Measurements from ENCODE around the gene SEPTIN5. TPM values are rescaled to one million over a fixed set of nuclear protein-coding genes. Genes with fewer than 3 reads are reported as not detected.
A peak's percentile ranks its signal among the peaks of the same experiment; 100 is the strongest.

SEPTIN5 gene
- total and polyA plus RNA-seq, 5 donors from 2014 or later, result 5.2 TPM; not detected in 4

DNA sequence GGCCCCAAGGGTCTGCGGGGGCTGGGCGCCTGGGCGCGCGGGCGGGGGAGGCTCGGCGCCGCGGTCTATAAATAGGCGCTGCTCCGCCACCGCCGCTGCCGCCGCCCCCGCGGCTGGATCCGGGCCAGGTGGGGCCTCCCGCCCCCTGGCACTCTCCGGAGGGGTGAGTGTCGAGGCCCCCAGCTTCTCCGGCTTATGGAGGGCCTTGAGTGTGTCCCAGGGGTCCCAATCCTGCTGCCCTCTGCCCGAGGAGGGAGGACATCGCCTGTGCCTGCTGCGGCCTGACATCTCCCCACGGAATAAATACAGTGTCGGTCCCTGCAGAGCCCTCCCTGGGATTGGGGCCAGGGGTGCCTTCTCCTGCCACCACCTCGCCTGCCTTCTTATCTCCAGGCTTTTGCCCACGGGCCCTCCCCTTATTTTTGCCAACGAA lies 4.8 kb downstream of the SEPTIN5 start:
- no peak for DNase-seq
- no peak overlapping the region for H3K27ac ChIP-seq (ENCODE audit: insufficient read depth, low read length, poor library complexity, severe bottlenecking)
- H3K27me3 Mint-ChIP-seq, result peaks cover 36% of the 10 kb centered on the region
- no peaks in the 10 kb centered on the region for H3K9me3 ChIP-seq (ENCODE audit: control insufficient read depth in 2 of 2, low read length in 2 of 2)
- H3K36me3 ChIP-seq (ENCODE audit: control insufficient read depth, insufficient read depth, low read length), result no peaks in the 10 kb centered on the region
- peaks cover 0 to 22% (median under 1%) of the 10 kb centered on the region in 4 donors for H3K4me1 Mint-ChIP-seq
- H3K4me1 ChIP-seq (ENCODE audit: control insufficient read depth, insufficient read depth, low read length, poor library complexity, severe bottlenecking), result peaks cover 27% of the 10 kb centered on the region
- no peaks in the 10 kb centered on the region for H3K9me3 Mint-ChIP-seq
- no peak overlapping the region for H3K27ac Mint-ChIP-seq
- H3K27me3 ChIP-seq (ENCODE audit: control insufficient read depth, insufficient read depth, low read length), result peaks cover 3% of the 10 kb centered on the region
- no peak for ATAC-seq (ENCODE audit: low read depth in 2 of 2)
- no peaks in the 10 kb centered on the region for H3K36me3 Mint-ChIP-seq
- H3K4me3 ChIP-seq (ENCODE audit: low read depth, low read length), result no peak overlapping the region
- H3K4me3 Mint-ChIP-seq, result peak overlapping the region; percentile 70 to 84 (median 74)

DNA sequence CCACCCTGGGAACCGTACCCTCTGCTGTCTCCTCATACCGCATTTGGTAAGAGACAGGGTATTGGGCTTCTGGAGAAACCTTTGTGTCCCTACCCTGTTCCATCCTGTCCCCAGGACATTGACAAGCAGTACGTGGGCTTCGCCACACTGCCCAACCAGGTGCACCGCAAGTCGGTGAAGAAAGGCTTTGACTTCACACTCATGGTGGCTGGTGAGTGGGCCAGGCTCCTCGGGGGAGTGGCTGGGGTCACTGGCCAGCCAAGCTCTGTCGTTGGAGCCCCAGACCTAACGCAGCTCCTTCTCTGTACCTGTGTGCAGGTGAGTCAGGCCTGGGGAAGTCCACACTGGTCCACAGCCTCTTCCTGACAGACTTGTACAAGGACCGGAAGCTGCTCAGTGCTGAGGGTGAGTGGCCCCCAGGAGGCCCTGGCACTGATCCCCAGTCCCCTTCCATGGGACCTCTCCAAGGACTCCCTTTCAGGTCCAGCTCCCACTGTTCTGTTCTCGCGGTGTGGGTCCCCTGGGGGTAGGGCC lies 5.3 kb downstream of the SEPTIN5 start:
- Histone ChIP-seq H3K4me3 (ENCODE audit: low read depth, low read length) (no peak overlapping the region), H3K9me3 (ENCODE audit: control insufficient read depth in 2 of 2, low read length in 2 of 2) (no peaks in the 10 kb centered on the region), H3K27ac (ENCODE audit: insufficient read depth, low read length, poor library complexity, severe bottlenecking) (no peak overlapping the region), H3K4me1 (ENCODE audit: control insufficient read depth, insufficient read depth, low read length, poor library complexity, severe bottlenecking) (peaks cover 31% of the 10 kb centered on the region), H3K27me3 (ENCODE audit: control insufficient read depth, insufficient read depth, low read length) (peaks cover 4% of the 10 kb centered on the region), H3K36me3 (ENCODE audit: control insufficient read depth, insufficient read depth, low read length) (no peaks in the 10 kb centered on the region)
- Mint-ChIP-seq H3K27ac (no peak overlapping the region), H3K4me3 (peak overlapping the region; percentile 70 to 84 (median 74)), H3K4me1 (peaks cover 0 to 23% (median under 1%) of the 10 kb centered on the region in 4 donors), H3K27me3 (peaks cover 38% of the 10 kb centered on the region), H3K9me3 (no peaks in the 10 kb centered on the region), H3K36me3 (no peaks in the 10 kb centered on the region)
- DNase-seq (no peak), ATAC-seq (ENCODE audit: low read depth in 2 of 2) (no peak)

DNA sequence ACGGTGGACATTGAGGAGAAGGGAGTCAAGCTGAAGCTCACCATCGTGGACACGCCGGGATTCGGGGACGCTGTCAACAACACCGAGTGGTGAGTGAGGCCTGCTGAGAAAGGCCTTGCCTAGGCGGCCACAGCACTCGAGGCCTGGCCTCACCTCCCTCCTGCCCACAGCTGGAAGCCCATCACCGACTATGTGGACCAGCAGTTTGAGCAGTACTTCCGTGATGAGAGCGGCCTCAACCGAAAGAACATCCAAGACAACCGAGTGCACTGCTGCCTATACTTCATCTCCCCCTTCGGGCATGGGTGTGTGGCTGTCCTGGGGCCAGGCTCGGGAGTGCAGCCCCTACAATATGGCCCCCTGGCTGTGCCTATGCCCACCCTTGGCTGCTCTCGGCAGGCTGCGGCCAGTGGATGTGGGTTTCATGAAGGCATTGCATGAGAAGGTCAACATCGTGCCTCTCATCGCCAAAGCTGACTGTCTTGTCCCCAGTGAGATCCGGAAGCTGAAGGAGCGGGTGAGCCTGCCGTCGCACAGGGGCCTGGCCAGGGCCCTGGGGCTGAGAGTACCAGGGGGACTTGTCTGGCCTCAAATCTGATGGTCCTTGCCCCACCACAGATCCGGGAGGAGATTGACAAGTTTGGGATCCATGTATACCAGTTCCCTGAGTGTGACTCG lies 6.0 kb downstream of the SEPTIN5 start:
- peaks cover 27% of the 10 kb centered on the region for H3K4me1 ChIP-seq (ENCODE audit: control insufficient read depth, insufficient read depth, low read length, poor library complexity, severe bottlenecking)
- H3K27ac ChIP-seq (ENCODE audit: insufficient read depth, low read length, poor library complexity, severe bottlenecking), result no peak overlapping the region
- H3K9me3 ChIP-seq (ENCODE audit: control insufficient read depth in 2 of 2, low read length in 2 of 2), result no peaks in the 10 kb centered on the region
- Mint-ChIP-seq H3K27ac (no peak overlapping the region), H3K4me1 (peaks cover 0 to 30% (median under 1%) of the 10 kb centered on the region in 4 donors), H3K36me3 (no peaks in the 10 kb centered on the region), H3K9me3 (no peaks in the 10 kb centered on the region), H3K4me3 (peak overlapping the region in 3 of 4 donors; percentile 59 to 72 (median 65)), H3K27me3 (peaks cover 42% of the 10 kb centered on the region)
- DNase-seq (no peak), ATAC-seq (ENCODE audit: low read depth in 2 of 2) (no peak)
- H3K4me3 ChIP-seq (ENCODE audit: low read depth, low read length), result no peak overlapping the region
- H3K27me3 ChIP-seq (ENCODE audit: control insufficient read depth, insufficient read depth, low read length), result peaks cover 5% of the 10 kb centered on the region
- no peaks in the 10 kb centered on the region for H3K36me3 ChIP-seq (ENCODE audit: control insufficient read depth, insufficient read depth, low read length)

DNA sequence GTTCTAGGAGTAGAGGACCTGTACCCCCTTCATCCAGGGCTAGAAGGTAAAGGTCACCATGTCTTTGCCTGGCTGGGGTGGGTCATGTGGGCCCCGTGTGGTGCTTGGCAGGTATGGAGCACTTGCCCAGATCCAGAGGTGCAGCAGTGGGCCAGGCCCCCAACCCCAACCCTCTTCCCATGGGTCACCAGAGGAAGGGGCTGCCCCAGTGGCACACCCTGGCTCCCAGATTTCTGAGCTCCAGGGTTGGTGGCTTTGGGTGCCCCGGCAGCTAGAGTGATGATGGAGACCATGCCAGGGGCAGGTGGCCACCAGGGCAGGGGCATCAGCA lies 6.7 kb downstream of the SEPTIN5 start:
- Histone ChIP-seq H3K4me1 (ENCODE audit: control insufficient read depth, insufficient read depth, low read length, poor library complexity, severe bottlenecking) (peaks cover 27% of the 10 kb centered on the region), H3K36me3 (ENCODE audit: control insufficient read depth, insufficient read depth, low read length) (no peaks in the 10 kb centered on the region), H3K4me3 (ENCODE audit: low read depth, low read length) (no peak overlapping the region), H3K9me3 (ENCODE audit: control insufficient read depth in 2 of 2, low read length in 2 of 2) (no peaks in the 10 kb centered on the region), H3K27me3 (ENCODE audit: control insufficient read depth, insufficient read depth, low read length) (peaks cover 5% of the 10 kb centered on the region), H3K27ac (ENCODE audit: insufficient read depth, low read length, poor library complexity, severe bottlenecking) (no peak overlapping the region)
- Mint-ChIP-seq H3K4me1 (peaks cover 0 to 31% (median under 1%) of the 10 kb centered on the region in 4 donors), H3K9me3 (no peaks in the 10 kb centered on the region), H3K36me3 (no peaks in the 10 kb centered on the region), H3K4me3 (peak overlapping the region in 1 of 4 donors; percentile 72), H3K27ac (no peak overlapping the region), H3K27me3 (peaks cover 42% of the 10 kb centered on the region)
- ATAC-seq (ENCODE audit: low read depth in 2 of 2) (no peak), DNase-seq (no peak)

DNA sequence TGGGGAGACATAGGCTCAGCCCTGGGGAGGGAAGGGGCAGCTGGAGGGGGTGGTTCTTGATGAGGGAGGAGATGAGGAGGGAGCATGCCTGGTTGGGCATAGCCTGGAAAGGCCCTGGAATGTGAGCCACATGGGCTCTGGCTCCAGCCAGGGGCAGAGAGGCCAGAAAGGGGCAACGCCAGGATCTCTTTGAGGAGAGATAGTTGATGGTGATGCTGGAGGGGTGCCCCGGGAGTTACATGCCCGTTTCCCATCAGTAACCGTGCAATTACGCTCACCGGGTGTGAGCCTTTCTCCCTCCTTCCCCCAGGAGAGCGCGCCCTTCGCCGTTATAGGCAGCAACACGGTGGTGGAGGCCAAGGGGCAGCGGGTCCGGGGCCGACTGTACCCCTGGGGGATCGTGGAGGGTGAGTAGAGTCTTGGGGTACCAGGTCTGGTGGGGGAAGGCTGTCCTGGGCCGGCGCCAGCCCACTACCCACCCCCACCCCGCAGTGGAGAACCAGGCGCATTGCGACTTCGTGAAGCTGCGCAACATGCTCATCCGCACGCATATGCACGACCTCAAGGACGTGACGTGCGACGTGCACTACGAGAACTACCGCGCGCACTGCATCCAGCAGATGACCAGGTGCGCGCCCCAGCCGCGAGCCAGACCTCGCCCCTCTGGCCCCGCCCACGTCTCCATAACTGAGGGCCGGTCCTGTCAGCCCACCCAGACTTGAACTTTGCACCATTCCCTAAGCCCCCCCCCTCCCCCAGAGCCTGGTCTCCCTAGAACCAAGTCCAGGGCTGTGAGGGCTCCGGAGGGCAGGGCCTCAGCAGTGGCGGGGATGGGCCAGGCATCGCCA lies 7.3 kb downstream of the SEPTIN5 start:
- H3K27ac ChIP-seq (ENCODE audit: insufficient read depth, low read length, poor library complexity, severe bottlenecking), result no peak overlapping the region
- no peaks in the 10 kb centered on the region for H3K9me3 Mint-ChIP-seq
- H3K4me3 Mint-ChIP-seq, result no peak overlapping the region
- DNase-seq (no peak), ATAC-seq (ENCODE audit: low read depth in 2 of 2) (no peak)
- no peak overlapping the region for H3K27ac Mint-ChIP-seq
- peaks cover 42% of the 10 kb centered on the region for H3K27me3 Mint-ChIP-seq
- no peaks in the 10 kb centered on the region for H3K36me3 ChIP-seq (ENCODE audit: control insufficient read depth, insufficient read depth, low read length)
- H3K4me1 ChIP-seq (ENCODE audit: control insufficient read depth, insufficient read depth, low read length, poor library complexity, severe bottlenecking), result peaks cover 27% of the 10 kb centered on the region
- no peak overlapping the region for H3K4me3 ChIP-seq (ENCODE audit: low read depth, low read length)
- peaks cover 0 to 31% (median under 1%) of the 10 kb centered on the region in 4 donors for H3K4me1 Mint-ChIP-seq
- no peaks in the 10 kb centered on the region for H3K9me3 ChIP-seq (ENCODE audit: control insufficient read depth in 2 of 2, low read length in 2 of 2)
- peaks cover 5% of the 10 kb centered on the region for H3K27me3 ChIP-seq (ENCODE audit: control insufficient read depth, insufficient read depth, low read length)
- no peaks in the 10 kb centered on the region for H3K36me3 Mint-ChIP-seq

DNA sequence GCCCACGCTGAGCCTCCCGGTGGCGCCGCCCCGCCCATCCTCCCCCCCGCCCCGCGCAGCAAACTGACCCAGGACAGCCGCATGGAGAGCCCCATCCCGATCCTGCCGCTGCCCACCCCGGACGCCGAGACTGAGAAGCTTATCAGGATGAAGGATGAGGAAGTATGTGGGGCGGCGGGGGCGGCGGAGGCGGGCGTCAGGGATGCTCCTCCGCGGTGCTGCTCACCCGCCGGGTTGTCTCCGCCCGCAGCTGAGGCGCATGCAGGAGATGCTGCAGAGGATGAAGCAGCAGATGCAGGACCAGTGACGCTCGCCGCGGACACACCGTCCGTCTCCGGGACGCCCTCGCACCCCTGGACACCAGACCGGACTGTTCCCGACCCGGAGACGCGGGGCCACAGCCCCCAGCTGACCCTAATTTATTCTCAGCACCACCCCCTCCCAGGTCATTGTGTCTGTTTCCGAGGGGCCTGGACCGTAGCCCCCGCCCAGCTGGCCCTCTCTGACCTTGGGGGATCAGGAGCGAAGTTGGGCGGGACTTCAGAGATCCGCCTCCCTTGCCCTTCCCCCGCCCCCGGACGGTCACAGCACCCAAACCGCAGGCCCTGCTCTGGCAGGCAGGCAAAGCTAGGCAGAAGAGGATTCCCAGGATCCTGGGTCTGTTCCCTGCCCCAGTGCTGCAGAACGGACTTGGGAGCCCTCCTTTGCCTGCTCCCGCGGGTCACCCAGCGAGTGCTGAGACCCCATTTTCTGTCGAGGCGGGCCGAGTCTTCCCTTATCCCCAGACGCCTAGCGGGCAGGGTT lies 8.1 kb downstream of the SEPTIN5 start:
- ATAC-seq (ENCODE audit: low read depth in 2 of 2) (no peak), DNase-seq (no peak)
- H3K27me3 Mint-ChIP-seq, result peaks cover 42% of the 10 kb centered on the region
- H3K27me3 ChIP-seq (ENCODE audit: control insufficient read depth, insufficient read depth, low read length), result peaks cover 5% of the 10 kb centered on the region
- H3K27ac ChIP-seq (ENCODE audit: insufficient read depth, low read length, poor library complexity, severe bottlenecking), result no peak overlapping the region
- no peak overlapping the region for H3K27ac Mint-ChIP-seq
- H3K36me3 ChIP-seq (ENCODE audit: control insufficient read depth, insufficient read depth, low read length), result no peaks in the 10 kb centered on the region
- no peaks in the 10 kb centered on the region for H3K9me3 ChIP-seq (ENCODE audit: control insufficient read depth in 2 of 2, low read length in 2 of 2)
- H3K4me1 Mint-ChIP-seq, result peaks cover 0 to 31% (median under 1%) of the 10 kb centered on the region in 4 donors
- H3K36me3 Mint-ChIP-seq, result no peaks in the 10 kb centered on the region
- no peaks in the 10 kb centered on the region for H3K9me3 Mint-ChIP-seq
- H3K4me3 Mint-ChIP-seq, result no peak overlapping the region
- H3K4me3 ChIP-seq (ENCODE audit: low read depth, low read length), result no peak overlapping the region
- peaks cover 27% of the 10 kb centered on the region for H3K4me1 ChIP-seq (ENCODE audit: control insufficient read depth, insufficient read depth, low read length, poor library complexity, severe bottlenecking)

DNA sequence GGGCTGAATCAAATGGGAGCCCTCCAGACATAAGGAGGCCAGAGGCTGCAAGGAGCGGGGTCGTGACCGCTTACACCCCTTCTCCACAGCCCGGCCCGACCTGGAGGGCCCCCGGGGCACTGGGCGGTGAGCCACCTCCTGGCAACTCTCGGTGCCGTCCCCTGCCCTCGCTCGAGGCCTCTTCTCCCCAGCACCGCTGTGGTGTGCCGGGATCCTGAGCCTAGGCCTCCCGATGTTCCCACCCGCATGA lies 8.6 kb downstream of the SEPTIN5 start:
- peak overlapping the region in 1 of 4 donors; percentile 38 for H3K4me3 Mint-ChIP-seq
- Histone ChIP-seq H3K9me3 (ENCODE audit: control insufficient read depth in 2 of 2, low read length in 2 of 2) (no peaks in the 10 kb centered on the region), H3K4me1 (ENCODE audit: control insufficient read depth, insufficient read depth, low read length, poor library complexity, severe bottlenecking) (peaks cover 27% of the 10 kb centered on the region), H3K36me3 (ENCODE audit: control insufficient read depth, insufficient read depth, low read length) (no peaks in the 10 kb centered on the region), H3K27me3 (ENCODE audit: control insufficient read depth, insufficient read depth, low read length) (peaks cover 5% of the 10 kb centered on the region), H3K27ac (ENCODE audit: insufficient read depth, low read length, poor library complexity, severe bottlenecking) (no peak overlapping the region), H3K4me3 (ENCODE audit: low read depth, low read length) (no peak overlapping the region)
- H3K4me1 Mint-ChIP-seq, result peaks cover 0 to 28% (median under 1%) of the 10 kb centered on the region in 4 donors
- H3K9me3 Mint-ChIP-seq, result no peaks in the 10 kb centered on the region
- peaks cover 45% of the 10 kb centered on the region for H3K27me3 Mint-ChIP-seq
- ATAC-seq (ENCODE audit: low read depth in 2 of 2) (no peak), DNase-seq (no peak)
- H3K27ac Mint-ChIP-seq, result peak overlapping the region in 1 of 3 donors; percentile 38
- no peaks in the 10 kb centered on the region for H3K36me3 Mint-ChIP-seq
